Panc1 (cell line): ENCODE measurements around the gene GABPB1.
"Not testable (repeated sequence)": the region's sequence is repeated elsewhere in the genome, so short reads cannot be mapped to it uniquely, and the experiment has no call there.

Experiments
- POLR2AphosphoS5 ChIP-seq: IDR thresholded peaks from 2 replicates; pipeline ENCODE4 v1.6.1; 2012; ENCODE audit warnings: mild to moderate bottlenecking, low read depth, low read length, moderate library complexity
- REST ChIP-seq, 2 experiments: IDR thresholded peaks; 2 replicates each; pipeline ENCODE4 v1.6.1; 2011 to 2012; ENCODE audit warnings: low read depth in 2 of 2, control low read depth in 1 of 2, low read length in 1 of 2, mild to moderate bottlenecking in 1 of 2, moderate library complexity in 1 of 2; ENCODE audit not compliant: insufficient read depth in 1 of 2
- TF ChIP-seq, protein P1 (sequence below): fragments of 450-650 bp; IDR thresholded peaks from 2 replicates; pipeline ENCODE4 v1.5.1; 2017; ENCODE audit warnings: mild to moderate bottlenecking

DNA sequence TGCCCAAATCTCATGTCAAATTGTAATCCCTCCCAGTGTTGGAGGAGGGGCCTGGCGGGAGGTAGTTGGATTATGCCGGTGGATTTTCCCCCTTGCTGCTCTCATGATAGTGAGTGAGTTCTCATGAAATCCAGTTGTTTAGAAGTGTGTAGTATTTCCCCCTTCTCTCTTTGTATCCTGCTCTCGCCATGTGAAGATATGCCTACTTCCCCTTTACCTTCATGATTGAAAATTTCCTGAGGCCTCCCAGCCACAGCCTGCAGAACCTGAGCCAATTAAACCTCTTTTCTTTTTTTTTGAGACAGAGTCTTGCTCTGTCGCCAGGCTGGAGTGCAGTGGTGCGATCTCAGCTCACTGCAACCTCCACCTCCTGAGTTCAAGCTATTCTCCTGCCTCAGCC lies 27.4 kb upstream of the GABPB1 start:
- TF ChIP-seq, protein P1, sequence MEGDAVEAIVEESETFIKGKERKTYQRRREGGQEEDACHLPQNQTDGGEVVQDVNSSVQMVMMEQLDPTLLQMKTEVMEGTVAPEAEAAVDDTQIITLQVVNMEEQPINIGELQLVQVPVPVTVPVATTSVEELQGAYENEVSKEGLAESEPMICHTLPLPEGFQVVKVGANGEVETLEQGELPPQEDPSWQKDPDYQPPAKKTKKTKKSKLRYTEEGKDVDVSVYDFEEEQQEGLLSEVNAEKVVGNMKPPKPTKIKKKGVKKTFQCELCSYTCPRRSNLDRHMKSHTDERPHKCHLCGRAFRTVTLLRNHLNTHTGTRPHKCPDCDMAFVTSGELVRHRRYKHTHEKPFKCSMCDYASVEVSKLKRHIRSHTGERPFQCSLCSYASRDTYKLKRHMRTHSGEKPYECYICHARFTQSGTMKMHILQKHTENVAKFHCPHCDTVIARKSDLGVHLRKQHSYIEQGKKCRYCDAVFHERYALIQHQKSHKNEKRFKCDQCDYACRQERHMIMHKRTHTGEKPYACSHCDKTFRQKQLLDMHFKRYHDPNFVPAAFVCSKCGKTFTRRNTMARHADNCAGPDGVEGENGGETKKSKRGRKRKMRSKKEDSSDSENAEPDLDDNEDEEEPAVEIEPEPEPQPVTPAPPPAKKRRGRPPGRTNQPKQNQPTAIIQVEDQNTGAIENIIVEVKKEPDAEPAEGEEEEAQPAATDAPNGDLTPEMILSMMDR = not testable (repeated sequence)
- TF ChIP-seq POLR2AphosphoS5; REST (IDR thresholded peaks at IDR 0.05; ENCODE audit: insufficient read depth in 1 of 2, low read depth in 2 of 2, low read length in 1 of 2): not testable (repeated sequence)
